Ovary (tissue), 3 donors: Measurements from ENCODE around the gene CCDC47.
A peak's percentile ranks its signal among the peaks of the same experiment; 100 is the strongest.

ENCODE experiments used
- EP300 ChIP-seq: sonication (generic); formaldehyde crosslinking; IDR thresholded peaks from one replicate; pipeline ENCODE4 v1.6.1; 2017; ENCODE audit warnings: antibody characterized with exemption
- TF ChIP-seq, protein P1 (sequence below), 3 donors: fragments of 450-650 bp in 2 of 3; fragments of 200-600 bp in 1 of 3; IDR thresholded peaks; one replicate each; pipeline versions ENCODE4 v1.5.1 to v1.8.0; 2016 to 2022; ENCODE audit warnings: antibody characterized with exemption in 3 of 3, mild to moderate bottlenecking in 1 of 3
- donor health status: DM: no; HTN: no; CAD: no.

DNA sequence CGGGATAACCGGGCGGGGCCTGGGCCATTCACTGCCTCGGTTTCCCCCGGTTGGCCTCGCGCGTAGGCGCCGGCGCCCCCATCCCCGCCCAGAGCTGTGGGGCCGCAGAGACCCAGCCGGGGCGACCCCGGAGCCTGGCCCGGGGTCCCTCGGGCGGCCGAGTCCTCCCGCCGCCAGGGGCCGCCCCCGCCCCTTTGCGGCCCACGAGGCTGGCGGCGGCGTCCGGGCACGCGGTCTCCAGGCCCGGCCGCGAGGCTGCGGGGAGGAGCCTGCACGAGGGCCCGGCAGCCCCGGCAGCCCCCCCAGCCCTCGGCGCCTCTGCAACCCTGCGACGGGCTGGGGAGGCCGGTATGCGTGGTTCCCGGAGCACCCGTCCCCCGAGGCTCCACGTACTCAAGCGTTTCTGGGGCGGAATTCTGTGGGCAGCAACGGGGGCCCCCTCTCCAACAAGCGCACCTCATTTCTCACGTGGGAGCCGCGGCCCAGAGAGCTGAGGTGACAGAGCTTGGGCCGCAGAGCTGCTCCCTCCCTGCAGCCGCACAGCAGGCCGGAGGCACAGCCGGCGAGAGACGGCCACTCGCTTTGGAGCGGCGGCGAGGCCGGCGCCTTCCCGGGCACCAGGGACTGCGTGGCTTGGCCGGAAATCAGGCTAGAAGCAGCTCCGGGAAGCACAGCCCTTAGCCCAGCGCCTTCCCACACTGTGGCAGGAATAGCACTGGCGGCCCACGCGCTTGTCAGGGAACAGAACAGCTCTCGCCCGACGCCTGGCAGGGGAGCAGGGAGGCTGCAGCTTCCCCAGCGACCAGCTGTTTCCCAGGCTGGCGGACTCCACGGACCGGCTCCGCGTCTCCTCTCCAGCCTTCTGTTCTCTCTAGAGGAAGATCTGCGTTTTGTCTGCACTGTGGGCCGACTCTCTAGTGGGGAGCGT, 72.6 kb downstream of the CCDC47 start:
- no peak for TF ChIP-seq EP300
- TF ChIP-seq, protein P1, sequence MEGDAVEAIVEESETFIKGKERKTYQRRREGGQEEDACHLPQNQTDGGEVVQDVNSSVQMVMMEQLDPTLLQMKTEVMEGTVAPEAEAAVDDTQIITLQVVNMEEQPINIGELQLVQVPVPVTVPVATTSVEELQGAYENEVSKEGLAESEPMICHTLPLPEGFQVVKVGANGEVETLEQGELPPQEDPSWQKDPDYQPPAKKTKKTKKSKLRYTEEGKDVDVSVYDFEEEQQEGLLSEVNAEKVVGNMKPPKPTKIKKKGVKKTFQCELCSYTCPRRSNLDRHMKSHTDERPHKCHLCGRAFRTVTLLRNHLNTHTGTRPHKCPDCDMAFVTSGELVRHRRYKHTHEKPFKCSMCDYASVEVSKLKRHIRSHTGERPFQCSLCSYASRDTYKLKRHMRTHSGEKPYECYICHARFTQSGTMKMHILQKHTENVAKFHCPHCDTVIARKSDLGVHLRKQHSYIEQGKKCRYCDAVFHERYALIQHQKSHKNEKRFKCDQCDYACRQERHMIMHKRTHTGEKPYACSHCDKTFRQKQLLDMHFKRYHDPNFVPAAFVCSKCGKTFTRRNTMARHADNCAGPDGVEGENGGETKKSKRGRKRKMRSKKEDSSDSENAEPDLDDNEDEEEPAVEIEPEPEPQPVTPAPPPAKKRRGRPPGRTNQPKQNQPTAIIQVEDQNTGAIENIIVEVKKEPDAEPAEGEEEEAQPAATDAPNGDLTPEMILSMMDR (IDR thresholded peaks at IDR 0.05): peak in 1 of 3 donors; percentile 23
